ENCODE results near the gene SDSL.

GRCh38 chr12:113462998-113463745 is 41.0 kb downstream of the SDSL start:
- TF ChIP-seq BHLHE40 (IDR thresholded peaks at IDR 0.05; ENCODE audit: borderline replicate concordance) (no peak), FOXM1 (IDR thresholded peaks at IDR 0.05; ENCODE audit: borderline replicate concordance) (no peak), SP1 (IDR thresholded peaks at IDR 0.05) (no peak), NFRKB (IDR thresholded peaks at IDR 0.05) (no peak), CTBP1 (IDR thresholded peaks at IDR 0.05; ENCODE audit: borderline replicate concordance) (no peak), TARDBP (IDR thresholded peaks at IDR 0.05) (no peak), HDGF (IDR thresholded peaks at IDR 0.05; ENCODE audit: borderline replicate concordance) (no peak), FOXA1 (IDR thresholded peaks at IDR 0.05) (no peak), L3MBTL2 (conservative IDR thresholded peaks at IDR 0.05) (no peak), ARNT (IDR thresholded peaks at IDR 0.05) (no peak), ZNF384 (IDR thresholded peaks at IDR 0.05) (no peak), LEF1 (IDR thresholded peaks at IDR 0.05; ENCODE audit: borderline replicate concordance) (no peak), ELF4 (IDR thresholded peaks at IDR 0.05) (no peak), PKNOX1 (IDR thresholded peaks at IDR 0.05) (no peak)

Measured in HEK293T (cell line).